HG03520 (cell line): ENCODE results near the gene TRAFD1.

ENCODE experiments used
- ATAC-seq: cut with Tn5 transposase; IDR thresholded peaks from one replicate; pipeline ENCODE4 v1.9.1; 2021; ENCODE audit warnings: mild to moderate bottlenecking, moderate library complexity; ENCODE audit not compliant: unreplicated experiment

TRAFD1 gene

DNA sequence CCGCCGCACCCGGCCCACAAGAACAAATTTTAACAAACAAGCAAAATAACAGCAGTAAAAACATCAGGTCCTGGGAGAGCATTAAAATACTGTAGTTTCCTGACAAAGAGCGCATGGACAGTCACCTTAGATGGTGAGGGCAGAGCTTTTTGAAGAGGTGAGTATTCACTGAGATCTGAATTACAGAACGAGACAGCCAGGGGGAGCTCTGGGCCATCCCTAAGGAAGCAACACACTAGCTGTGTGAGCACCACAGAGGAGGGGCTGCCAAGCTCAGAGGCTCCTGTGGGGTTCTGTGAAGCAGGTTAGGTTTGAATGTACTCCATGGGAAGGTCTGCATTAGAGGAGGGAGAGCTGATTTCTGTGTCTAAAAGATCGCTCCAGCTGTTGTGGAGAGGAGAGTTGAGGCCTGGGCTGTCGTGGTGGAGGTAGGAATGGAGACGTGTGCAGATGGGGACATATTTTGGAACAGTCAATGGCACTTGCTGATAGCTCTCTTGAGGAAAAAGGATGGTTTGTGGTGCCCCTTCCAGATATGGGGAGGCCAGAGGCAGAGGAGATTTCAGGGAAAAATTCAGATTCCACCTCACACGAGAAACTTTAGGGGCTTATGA is 72.9 kb downstream of the TRAFD1 start:
- peak; percentile 44 for ATAC-seq

DNA sequence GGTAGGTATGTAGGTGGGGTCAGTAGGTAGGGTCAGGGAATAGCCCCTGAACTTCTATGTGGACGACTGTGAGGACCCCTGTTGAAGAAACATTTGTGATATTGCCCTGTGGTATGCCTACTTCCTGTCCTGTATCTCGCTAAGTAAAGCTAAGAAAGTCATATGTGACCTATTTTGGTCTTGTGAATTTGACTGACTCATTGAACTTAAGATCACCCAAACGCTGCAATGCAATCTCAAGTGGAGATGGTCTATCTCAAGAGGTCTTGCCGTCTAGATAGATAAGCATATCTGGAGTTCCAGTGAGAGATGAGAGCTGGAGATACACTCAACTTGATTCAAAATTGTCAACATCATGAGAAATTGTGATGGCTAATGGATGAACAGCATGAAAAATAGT is 73.8 kb downstream of the TRAFD1 start:
- ATAC-seq = no peak
